Iris pigment epithelial cell (primary cell): ENCODE data around the gene MUCL1.
A peak's percentile ranks its signal among the peaks of the same experiment; 100 is the strongest.
"Not testable (repeated sequence)": the region's sequence is repeated elsewhere in the genome, so short reads cannot be mapped to it uniquely, and the experiment has no call there.

Source experiments
- DNase-seq: peaks from one replicate; pipeline ENCODE4 v3.0.0-alpha.2; 2011; ENCODE audit warnings: low read depth

MUCL1 gene

GRCh38 chr12:54853933-54854538 lies at the start of gene MUCL1:
TSS of gene MUCL1 (plus strand) at chr12:54854516. CDS start at chr12:54854583, 67 bp downstream.
- peak; percentile 69 for DNase-seq

- no peak for DNase-seq
Measured at GRCh38 chr12:54821676-54822075, 32.6 kb upstream of the MUCL1 start.

GRCh38 chr12:54824402-54824801 lies 29.9 kb upstream of the MUCL1 start:
- DNase-seq: no peak

GRCh38 chr12:54829511-54829910 lies 24.8 kb upstream of the MUCL1 start:
- no peak for DNase-seq

GRCh38 chr12:54830199-54830598 lies 24.1 kb upstream of the MUCL1 start:
- DNase-seq: no peak

GRCh38 chr12:54831631-54832030 lies 22.7 kb upstream of the MUCL1 start:
- no peak for DNase-seq

- no peak for DNase-seq
Measured at GRCh38 chr12:54840244-54840865, 14.0 kb upstream of the MUCL1 start.

GRCh38 chr12:54857406-54857805 lies 3.1 kb downstream of the MUCL1 start:
- DNase-seq: no peak

- DNase-seq: no peak
Measured at GRCh38 chr12:54858562-54858961, 4.2 kb downstream of the MUCL1 start.

- DNase-seq: no peak
Measured at GRCh38 chr12:54859502-54859901, 5.2 kb downstream of the MUCL1 start.

GRCh38 chr12:54861927-54862326 lies 7.6 kb downstream of the MUCL1 start:
- DNase-seq: no peak

- no peak for DNase-seq
Measured at GRCh38 chr12:54863948-54864618, 9.8 kb downstream of the MUCL1 start.

- no peak for DNase-seq
Measured at GRCh38 chr12:54865683-54866324, 11.5 kb downstream of the MUCL1 start.

- DNase-seq: no peak
Measured at GRCh38 chr12:54868690-54869089, 14.4 kb downstream of the MUCL1 start.

- DNase-seq: no peak
Measured at GRCh38 chr12:54870048-54870447, 15.7 kb downstream of the MUCL1 start.

- DNase-seq: no peak
Measured at GRCh38 chr12:54870617-54871016, 16.3 kb downstream of the MUCL1 start.

GRCh38 chr12:54879150-54879549 lies 24.8 kb downstream of the MUCL1 start:
- peak; percentile 32 for DNase-seq

- peak; percentile 11 for DNase-seq
Measured at GRCh38 chr12:54879579-54879978, 25.3 kb downstream of the MUCL1 start.

GRCh38 chr12:54882079-54882478 lies 27.8 kb downstream of the MUCL1 start:
- no peak for DNase-seq

- not testable (repeated sequence) for DNase-seq
Measured at GRCh38 chr12:54882597-54882996, 28.3 kb downstream of the MUCL1 start.

- not testable (repeated sequence) for DNase-seq
Measured at GRCh38 chr12:54888428-54888827, 34.1 kb downstream of the MUCL1 start.

- DNase-seq: no peak
Measured at GRCh38 chr12:54890339-54890738, 36.0 kb downstream of the MUCL1 start.
